ENCODE results near the gene ZNF605.

- TF ChIP-seq CTCF (IDR thresholded peaks at IDR 0.05) (no peak), POLR2A (IDR thresholded peaks at IDR 0.05) (no peak), POLR2AphosphoS5 (IDR thresholded peaks at IDR 0.05) (no peak)
Observed at GRCh38 chr12:132899033-132899432, 57.1 kb downstream of the ZNF605 start.

Data from breast epithelium (tissue), 3 donors.